Ovary (tissue), 9 donors: Measurements from ENCODE around the gene EPHA1. TPM values are rescaled to one million over a fixed set of nuclear protein-coding genes. Genes with fewer than 3 reads are reported as not detected.

ENCODE experiments used
- DNase-seq, 5 donors: peaks; one replicate each; pipeline ENCODE4 v3.0.0-alpha.2; 2019 to 2020
- H3K27ac ChIP-seq, 2 donors: fragments of 200-600 bp; one replicate each; pipeline versions ENCODE4 v1.5.1 to v1.8.0; 2019 to 2022
- H3K27me3 ChIP-seq: fragments of 200-600 bp; one replicate; pipeline ENCODE4 v1.8.0; 2022
- H3K36me3 ChIP-seq: fragments of 200-600 bp; sonication (generic); one replicate; pipeline ENCODE4 v1.5.1; 2019
- H3K4me1 ChIP-seq: one replicate; pipeline ENCODE4 v1.8.1; 2013; ENCODE audit warnings: mild to moderate bottlenecking, moderate library complexity; ENCODE audit not compliant: insufficient read depth
- H3K4me3 ChIP-seq: fragments of 200-600 bp; sonication (generic); one replicate; pipeline ENCODE4 v1.5.1; 2017
- H3K9me3 ChIP-seq, 2 donors: fragments of 200-600 bp in 1 of 2; sonication (generic) in 1 of 2; one replicate each; pipeline versions ENCODE4 v1.5.1 to v1.8.1; 2013 to 2019; ENCODE audit warnings: mild to moderate bottlenecking in 1 of 2, moderate library complexity in 1 of 2
- EP300 ChIP-seq: sonication (generic); formaldehyde crosslinking; IDR thresholded peaks from one replicate; pipeline ENCODE4 v1.6.1; 2017; ENCODE audit warnings: antibody characterized with exemption
- POLR2A ChIP-seq: fragments of 450-650 bp; IDR thresholded peaks from one replicate; pipeline ENCODE4 v1.6.1; 2017; ENCODE audit warnings: antibody characterized with exemption, mild to moderate bottlenecking, moderate library complexity
- WGBS, 3 donors: extraction: QIAGEN DNeasy Blood & Tissue Kit in 1 of 3; methylation state at CpG; one replicate each; pipeline versions ENCODE4 v1.1.5 to v1.1.7; 2013 to 2017; 5-methylcytosine and 5-hydroxymethylcytosine counted together
- intact Hi-C, 4 donors: fragments of 100-400 bp; cut with DNase I; formaldehyde crosslinking; loops; one replicate each; pipeline versions ENCODE4 v1.11.0 to v1.15.1; 2022 to 2023
- polyA plus RNA-seq, 2 donors: library from polyadenylated mRNA; stranded (reverse); fragments of 200-250 nt in 1 of 2; fragments of 350-450 nt in 1 of 2; fragmentation: Illumina TruSeq in 1 of 2; extraction: RNeasy Lipid Tissue Mini Kit (QIAGEN cat#74804) in 1 of 2; gene quantifications; one replicate each; pipeline ENCODE4 v1.2.3, GENCODE V29; 2013 to 2014
- total RNA-seq, 7 donors: library from RNA; depleted of rRNA in 2 of 7; stranded (reverse); fragments of >200 nt in 2 of 7; fragmentation: NEBNext Ultra II Directional in 3 of 7; extraction: Animal tissue kit (Norgen Biotek cat#: 25700) in 3 of 7; gene quantifications; one replicate each; pipeline versions ENCODE4 v1.1.0 to v1.2.4, GENCODE V29; 2016 to 2023
- TF ChIP-seq, protein P1 (sequence below), 3 donors: fragments of 450-650 bp in 2 of 3; fragments of 200-600 bp in 1 of 3; IDR thresholded peaks; one replicate each; pipeline versions ENCODE4 v1.5.1 to v1.8.0; 2016 to 2022; ENCODE audit warnings: antibody characterized with exemption in 3 of 3, mild to moderate bottlenecking in 1 of 3
- donor health status: DM: no; HTN: no; CAD: no; lungs with moderate emphysema.
- donor health status: DM: no; HTN: no; CAD: no.
- donor health status: Bipolar disorder and iron deficiency.
- donor health status: DM: yes; HTN: yes; CAD: no.
- donor health status: DM: no; HTN: no; CAD: no.
- donor health status: DM: yes; HTN: yes; CAD: no.

The EPHA1 gene
- total and polyA plus RNA-seq, 9 donors: 0.21 to 21.3 (median 1.7) TPM; not detected in 1

DNA sequence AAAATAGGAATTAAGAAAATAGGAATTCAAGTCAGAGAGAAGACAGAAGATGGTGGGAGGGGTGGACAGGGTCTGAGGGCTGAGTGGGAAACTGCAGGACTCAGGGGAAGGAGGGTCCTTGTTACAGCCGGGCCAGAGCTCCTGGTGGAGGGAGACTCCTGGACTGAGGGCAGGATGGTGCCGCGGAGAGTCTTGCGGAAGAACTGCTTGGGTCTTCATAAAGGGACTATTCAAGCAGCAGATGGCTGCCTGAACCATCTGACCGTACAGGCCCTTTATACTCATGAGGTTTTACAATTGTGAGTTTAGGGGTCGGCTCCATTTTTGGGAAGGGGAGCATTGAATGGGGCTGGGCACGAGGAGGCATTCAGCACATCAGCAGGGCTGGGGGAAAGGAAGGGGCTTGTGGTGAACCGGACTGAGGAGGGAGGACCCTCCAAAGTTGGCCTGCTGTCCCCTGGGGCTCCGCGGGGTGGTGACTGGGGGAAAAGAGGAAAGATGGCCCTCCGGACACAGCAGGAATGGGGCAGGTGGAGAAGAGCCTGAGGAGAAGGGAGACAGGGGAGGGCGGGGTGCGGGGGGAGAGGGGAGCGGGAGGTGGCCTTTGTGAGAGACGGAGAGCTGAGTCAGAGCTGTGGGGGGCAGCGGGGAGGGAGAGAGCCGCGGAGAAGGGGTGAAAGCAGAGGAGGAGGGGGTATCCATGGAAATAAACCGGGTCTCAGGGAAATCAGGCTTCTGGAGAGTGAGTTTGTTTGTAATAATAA, 47.7 kb downstream of the EPHA1 start:
- Histone ChIP-seq H3K36me3 (no peaks in the 10 kb centered on the region), H3K4me3 (no peak overlapping the region), H3K27ac (no peak overlapping the region), H3K4me1 (no peaks in the 10 kb centered on the region), H3K27me3 (no peaks in the 10 kb centered on the region), H3K9me3 (no peaks in the 10 kb centered on the region)
- WGBS, 3 donors: 33 to 44% (median 38%) methylated on average over 19 of the region's 19 CpGs
- no peak for DNase-seq
- intact Hi-C loops: no loop called here
- TF ChIP-seq, protein P1, sequence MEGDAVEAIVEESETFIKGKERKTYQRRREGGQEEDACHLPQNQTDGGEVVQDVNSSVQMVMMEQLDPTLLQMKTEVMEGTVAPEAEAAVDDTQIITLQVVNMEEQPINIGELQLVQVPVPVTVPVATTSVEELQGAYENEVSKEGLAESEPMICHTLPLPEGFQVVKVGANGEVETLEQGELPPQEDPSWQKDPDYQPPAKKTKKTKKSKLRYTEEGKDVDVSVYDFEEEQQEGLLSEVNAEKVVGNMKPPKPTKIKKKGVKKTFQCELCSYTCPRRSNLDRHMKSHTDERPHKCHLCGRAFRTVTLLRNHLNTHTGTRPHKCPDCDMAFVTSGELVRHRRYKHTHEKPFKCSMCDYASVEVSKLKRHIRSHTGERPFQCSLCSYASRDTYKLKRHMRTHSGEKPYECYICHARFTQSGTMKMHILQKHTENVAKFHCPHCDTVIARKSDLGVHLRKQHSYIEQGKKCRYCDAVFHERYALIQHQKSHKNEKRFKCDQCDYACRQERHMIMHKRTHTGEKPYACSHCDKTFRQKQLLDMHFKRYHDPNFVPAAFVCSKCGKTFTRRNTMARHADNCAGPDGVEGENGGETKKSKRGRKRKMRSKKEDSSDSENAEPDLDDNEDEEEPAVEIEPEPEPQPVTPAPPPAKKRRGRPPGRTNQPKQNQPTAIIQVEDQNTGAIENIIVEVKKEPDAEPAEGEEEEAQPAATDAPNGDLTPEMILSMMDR (IDR thresholded peaks at IDR 0.05): no peak

DNA sequence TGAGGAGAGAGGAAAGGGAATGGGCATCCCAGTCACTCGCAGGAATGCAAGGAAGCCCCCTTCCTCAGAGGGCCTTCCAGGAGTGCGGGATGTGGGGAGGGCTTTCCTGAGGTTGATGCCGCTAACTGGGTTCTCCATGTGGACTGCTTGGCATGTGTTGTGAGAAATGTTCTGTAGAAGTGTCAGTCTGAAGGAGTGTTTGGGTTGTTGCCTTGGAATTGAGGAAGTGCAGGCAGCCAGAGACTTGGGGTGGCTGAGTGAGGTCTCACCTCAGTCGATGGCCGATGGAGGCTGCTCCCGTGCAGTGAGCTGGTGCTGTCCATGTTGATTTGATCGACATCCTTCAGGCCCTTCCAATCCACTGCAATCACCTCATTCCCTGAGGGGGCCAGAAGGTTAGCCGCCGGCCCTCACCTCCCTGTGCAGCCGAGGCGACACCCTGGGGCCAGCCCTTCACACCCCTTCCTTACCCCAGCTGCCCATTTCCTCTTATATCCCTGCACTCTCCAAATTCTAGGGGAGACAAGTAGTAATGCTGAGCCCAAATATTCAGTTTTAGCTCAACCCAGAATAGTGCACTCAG, 48.8 kb downstream of the EPHA1 start:
- no peaks in the 10 kb centered on the region for H3K4me1 ChIP-seq
- no peak overlapping the region for H3K27ac ChIP-seq
- TF ChIP-seq, protein P1 (IDR thresholded peaks at IDR 0.05): no peak
- TF ChIP-seq EP300 (no peak), POLR2A (no peak)
- no peaks in the 10 kb centered on the region for H3K36me3 ChIP-seq
- WGBS, 3 donors: 81 to 89% (median 89%) methylated on average over 11 of the region's 11 CpGs
- no peak for DNase-seq
- intact Hi-C loops: no loop called here
- no peak overlapping the region for H3K4me3 ChIP-seq
- no peaks in the 10 kb centered on the region for H3K27me3 ChIP-seq
- H3K9me3 ChIP-seq: no peaks in the 10 kb centered on the region

DNA sequence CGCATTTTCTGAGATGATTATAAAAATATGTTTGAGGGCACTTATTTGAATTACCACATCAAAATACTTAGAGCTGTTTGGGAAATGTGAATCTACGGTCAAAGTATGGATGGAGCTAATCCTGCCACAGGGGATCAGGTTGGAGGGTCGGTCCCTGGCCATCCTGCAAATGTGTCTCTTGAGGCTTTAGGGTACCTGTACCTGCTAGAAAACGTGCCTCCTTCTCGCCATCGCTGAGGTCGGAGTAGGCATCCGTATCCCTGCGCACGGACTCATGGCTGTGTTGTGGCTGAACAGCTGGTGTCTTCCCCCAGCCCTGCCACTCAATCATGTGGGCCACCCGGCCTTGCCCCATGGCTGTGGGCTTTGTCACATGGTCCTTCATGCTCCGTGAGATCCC, 50.0 kb downstream of the EPHA1 start:
- Histone ChIP-seq H3K4me1 (no peaks in the 10 kb centered on the region), H3K9me3 (no peaks in the 10 kb centered on the region), H3K27me3 (no peaks in the 10 kb centered on the region), H3K27ac (no peak overlapping the region), H3K4me3 (no peak overlapping the region), H3K36me3 (no peaks in the 10 kb centered on the region)
- TF ChIP-seq POLR2A (no peak), EP300 (no peak)
- TF ChIP-seq, protein P1 (IDR thresholded peaks at IDR 0.05): no peak
- no peak for DNase-seq
- intact Hi-C loops: no loop called here
- 90 to 93% (median 93%) methylated on average over 12 of the region's 12 CpGs for WGBS, 3 donors

DNA sequence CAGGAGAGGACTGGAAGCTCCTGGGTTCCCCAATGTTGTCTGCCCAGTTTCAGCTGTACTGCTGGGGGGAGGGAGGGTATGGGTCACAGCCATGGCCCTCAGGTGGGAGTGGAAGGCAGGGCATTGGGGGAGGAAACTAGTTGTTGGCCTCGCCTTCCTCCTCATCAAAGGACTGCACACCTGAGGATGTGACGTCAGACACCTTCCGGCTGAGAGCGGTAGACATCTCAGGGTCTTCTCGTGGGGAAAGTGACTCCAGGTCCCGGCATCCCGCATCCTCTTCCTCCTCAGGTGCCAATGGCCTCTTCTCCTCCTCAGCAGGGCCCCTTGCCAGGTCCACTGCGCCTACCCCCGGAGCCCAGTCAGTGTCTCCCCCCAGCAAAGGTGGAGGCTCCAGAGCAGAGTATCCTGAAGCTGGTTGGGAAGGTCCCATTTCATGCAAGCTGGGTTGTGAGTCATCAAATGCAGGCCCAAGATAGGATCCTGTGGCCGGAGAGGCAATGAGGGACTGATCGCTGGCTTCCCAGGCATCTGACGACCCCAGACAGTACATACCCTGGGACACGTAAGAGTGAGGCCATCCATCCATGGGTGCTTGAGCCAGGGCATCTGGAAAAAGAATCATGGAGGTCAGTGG, 52.1 kb downstream of the EPHA1 start:
- no peak overlapping the region for H3K4me3 ChIP-seq
- no peaks in the 10 kb centered on the region for H3K27me3 ChIP-seq
- intact Hi-C loops: no loop called here
- no peaks in the 10 kb centered on the region for H3K9me3 ChIP-seq
- no peak for TF ChIP-seq POLR2A
- no peak for TF ChIP-seq EP300
- TF ChIP-seq, protein P1 (IDR thresholded peaks at IDR 0.05): no peak
- no peak overlapping the region for H3K27ac ChIP-seq
- 94% methylated on average over 13 of the region's 13 CpGs for WGBS, 3 donors
- DNase-seq: no peak
- H3K4me1 ChIP-seq: no peaks in the 10 kb centered on the region
- H3K36me3 ChIP-seq: no peaks in the 10 kb centered on the region
